Measurements from ENCODE around the gene RSPO4. TPM values are rescaled to one million over a fixed set of nuclear protein-coding genes. Genes with fewer than 3 reads are reported as not detected.

Gene RSPO4
- total RNA-seq, 1 donor from 2014 or later = 1.4 TPM

- intact Hi-C loops (cut with DNase I) = no loop called here
- H3K36me3 ChIP-seq = no peaks in the 10 kb centered on the region
- H3K27me3 ChIP-seq = no peaks in the 10 kb centered on the region
- no peak for DNase-seq (ENCODE audit: low spot score in 2 of 2)
- H3K9me3 ChIP-seq = no peaks in the 10 kb centered on the region
- no peak overlapping the region for H3K27ac ChIP-seq
- H3K4me1 ChIP-seq = no peaks in the 10 kb centered on the region
- H3K4me3 ChIP-seq = no peak overlapping the region
- no peak for TF ChIP-seq CTCF (IDR thresholded peaks at IDR 0.05)
Measured at GRCh38 chr20:953742-954141, 48.4 kb downstream of the RSPO4 start.

GRCh38 chr20:952196-952795, 49.8 kb downstream of the RSPO4 start:
- intact Hi-C loops (cut with DNase I) = no loop called here
- no peaks in the 10 kb centered on the region for H3K9me3 ChIP-seq
- H3K4me1 ChIP-seq = no peaks in the 10 kb centered on the region
- H3K36me3 ChIP-seq = no peaks in the 10 kb centered on the region
- H3K27me3 ChIP-seq = no peaks in the 10 kb centered on the region
- H3K4me3 ChIP-seq = no peak overlapping the region
- no peak for TF ChIP-seq CTCF (IDR thresholded peaks at IDR 0.05)
- DNase-seq (ENCODE audit: low spot score in 2 of 2) = no peak
- no peak overlapping the region for H3K27ac ChIP-seq

- Histone ChIP-seq H3K4me3 (no peak overlapping the region), H3K9me3 (no peaks in the 10 kb centered on the region), H3K27me3 (no peaks in the 10 kb centered on the region), H3K4me1 (no peaks in the 10 kb centered on the region), H3K36me3 (no peaks in the 10 kb centered on the region), H3K27ac (no peak overlapping the region)
- TF ChIP-seq CTCF (IDR thresholded peaks at IDR 0.05) = no peak
- intact Hi-C loops (cut with DNase I) = no loop called here
- DNase-seq (ENCODE audit: low spot score in 2 of 2) = no peak
Measured at GRCh38 chr20:951384-952169, 50.5 kb downstream of the RSPO4 start.

GRCh38 chr20:949717-950116, 52.4 kb downstream of the RSPO4 start:
- Histone ChIP-seq H3K36me3 (no peaks in the 10 kb centered on the region), H3K27ac (no peak overlapping the region), H3K4me1 (no peaks in the 10 kb centered on the region), H3K27me3 (no peaks in the 10 kb centered on the region), H3K9me3 (no peaks in the 10 kb centered on the region), H3K4me3 (no peak overlapping the region)
- no peak for TF ChIP-seq CTCF (IDR thresholded peaks at IDR 0.05)
- intact Hi-C loops (cut with DNase I) = no loop called here
- DNase-seq (ENCODE audit: low spot score in 2 of 2) = no peak

GRCh38 chr20:946826-947225, 55.3 kb downstream of the RSPO4 start:
- Histone ChIP-seq H3K27ac (no peak overlapping the region), H3K9me3 (no peaks in the 10 kb centered on the region), H3K4me1 (no peaks in the 10 kb centered on the region), H3K36me3 (no peaks in the 10 kb centered on the region), H3K27me3 (no peaks in the 10 kb centered on the region), H3K4me3 (no peak overlapping the region)
- intact Hi-C loops (cut with DNase I) = no loop called here
- no peak for DNase-seq (ENCODE audit: low spot score in 2 of 2)
- TF ChIP-seq CTCF (IDR thresholded peaks at IDR 0.05) = no peak
